ENCODE measurements around the gene MYMX.

- TF ChIP-seq CTCF (IDR thresholded peaks at IDR 0.05; ENCODE audit: low read depth, low read length, poor library complexity, severe bottlenecking) (no peak), EZH2phosphoT487 (IDR thresholded peaks at IDR 0.05; ENCODE audit: borderline replicate concordance, low read length) (no peak)
Measured at GRCh38 chr6:44249082-44249748, 32.5 kb downstream of the MYMX start.

Data from DOHH2 (cell line).